GM12865 (cell line): ENCODE results near the gene PATE4.

Experiments used
- DNase-seq: peaks from one replicate; pipeline ENCODE4 v3.0.0; 2010; ENCODE audit warnings: low read depth
- H3K4me3 ChIP-seq: 2 replicates; pipeline ENCODE4 v1.5.1; 2011; ENCODE audit warnings: mild to moderate bottlenecking, low read depth, low read length, control low read depth
- TF ChIP-seq, protein P1 (sequence below): IDR thresholded peaks from 2 replicates; pipeline ENCODE4 v1.5.1; 2011; ENCODE audit warnings: low read length, control low read depth, low read depth, inconsistent platforms; ENCODE audit not compliant: insufficient read depth; ENCODE audit errors: missing control alignments

The PATE4 gene

DNA sequence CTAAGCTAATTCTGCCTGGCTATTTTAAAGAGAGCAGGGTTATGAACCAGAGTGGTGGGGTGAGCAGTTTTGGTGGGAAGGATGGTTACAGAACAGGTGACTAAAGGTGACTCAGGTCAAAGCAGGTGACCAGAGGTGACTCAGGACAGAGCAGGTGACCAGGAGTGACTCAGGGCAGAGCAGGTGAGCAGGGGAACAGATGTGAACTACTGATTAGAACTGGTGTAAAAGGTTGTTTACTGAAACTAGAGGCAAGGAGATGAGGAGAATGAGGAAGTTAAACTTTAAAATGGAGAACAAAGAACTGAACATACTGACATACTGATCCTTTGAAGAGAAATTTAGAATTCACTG, 39.0 kb downstream of the PATE4 start:
- no peak for DNase-seq
- TF ChIP-seq, protein P1, sequence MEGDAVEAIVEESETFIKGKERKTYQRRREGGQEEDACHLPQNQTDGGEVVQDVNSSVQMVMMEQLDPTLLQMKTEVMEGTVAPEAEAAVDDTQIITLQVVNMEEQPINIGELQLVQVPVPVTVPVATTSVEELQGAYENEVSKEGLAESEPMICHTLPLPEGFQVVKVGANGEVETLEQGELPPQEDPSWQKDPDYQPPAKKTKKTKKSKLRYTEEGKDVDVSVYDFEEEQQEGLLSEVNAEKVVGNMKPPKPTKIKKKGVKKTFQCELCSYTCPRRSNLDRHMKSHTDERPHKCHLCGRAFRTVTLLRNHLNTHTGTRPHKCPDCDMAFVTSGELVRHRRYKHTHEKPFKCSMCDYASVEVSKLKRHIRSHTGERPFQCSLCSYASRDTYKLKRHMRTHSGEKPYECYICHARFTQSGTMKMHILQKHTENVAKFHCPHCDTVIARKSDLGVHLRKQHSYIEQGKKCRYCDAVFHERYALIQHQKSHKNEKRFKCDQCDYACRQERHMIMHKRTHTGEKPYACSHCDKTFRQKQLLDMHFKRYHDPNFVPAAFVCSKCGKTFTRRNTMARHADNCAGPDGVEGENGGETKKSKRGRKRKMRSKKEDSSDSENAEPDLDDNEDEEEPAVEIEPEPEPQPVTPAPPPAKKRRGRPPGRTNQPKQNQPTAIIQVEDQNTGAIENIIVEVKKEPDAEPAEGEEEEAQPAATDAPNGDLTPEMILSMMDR, result no peak
- H3K4me3 ChIP-seq, result no peak overlapping the region

DNA sequence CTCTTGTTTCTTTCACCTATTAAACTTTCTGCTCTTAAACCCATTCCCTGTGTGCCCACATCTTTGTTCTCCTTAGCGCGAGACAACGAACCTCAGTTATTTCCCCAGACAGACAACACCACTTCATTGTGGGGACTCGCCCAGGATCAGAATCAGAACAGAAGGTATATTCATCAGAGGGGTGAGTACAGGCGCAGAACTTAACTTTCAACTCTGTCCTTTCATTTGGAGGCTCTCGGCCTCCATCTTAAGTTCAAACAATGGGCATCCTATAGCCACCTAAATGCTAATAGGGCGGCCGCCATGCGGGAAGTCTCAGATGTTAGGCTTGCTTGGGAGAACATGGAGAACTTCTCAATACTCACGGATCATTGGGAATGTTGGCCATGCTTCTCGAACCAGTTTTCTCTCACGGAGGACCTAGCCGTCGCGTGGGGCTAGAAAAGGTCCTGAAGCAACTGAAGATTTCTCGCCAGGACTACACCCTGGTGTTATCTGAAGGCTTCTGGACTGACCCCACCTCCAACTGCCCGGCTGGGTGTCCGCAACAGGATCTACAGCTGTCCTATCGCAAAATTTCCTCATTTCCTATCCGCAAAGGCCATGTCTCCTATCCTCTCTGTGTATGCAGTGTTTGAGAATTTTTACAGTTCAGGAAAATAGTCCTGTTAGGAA, 40.9 kb downstream of the PATE4 start:
- DNase-seq, result no peak
- TF ChIP-seq, protein P1, result no peak
- H3K4me3 ChIP-seq, result no peak overlapping the region

DNA sequence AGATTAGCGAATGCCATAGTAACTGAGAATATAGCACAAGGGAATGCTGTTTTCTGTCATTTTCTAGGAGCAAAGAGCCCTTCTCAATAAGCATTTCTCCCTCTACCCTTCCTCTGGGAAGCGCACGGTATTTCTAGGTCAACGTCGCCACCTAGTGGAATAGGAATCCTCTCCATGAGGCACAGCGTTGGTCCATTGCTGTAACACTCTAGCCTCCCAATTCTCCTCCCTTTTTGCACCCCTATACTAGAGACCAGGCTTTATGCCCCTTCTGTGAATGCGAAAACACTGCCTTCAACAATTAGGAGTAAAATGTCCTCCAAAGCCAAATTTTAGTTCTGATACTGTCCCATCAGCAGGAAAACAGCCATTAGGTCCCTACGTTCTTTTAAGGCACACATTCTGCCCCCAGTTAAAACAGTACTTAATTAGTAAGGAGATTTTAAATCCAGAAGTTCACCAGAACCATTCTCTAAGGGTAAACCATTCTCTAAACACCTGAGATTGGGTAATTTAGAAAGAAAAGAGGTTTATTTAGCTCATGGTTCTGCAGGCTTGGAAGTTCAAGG, 41.5 kb downstream of the PATE4 start:
- DNase-seq, result peak; percentile 69
- TF ChIP-seq, protein P1, result peak; percentile 85
- no peak overlapping the region for H3K4me3 ChIP-seq

DNA sequence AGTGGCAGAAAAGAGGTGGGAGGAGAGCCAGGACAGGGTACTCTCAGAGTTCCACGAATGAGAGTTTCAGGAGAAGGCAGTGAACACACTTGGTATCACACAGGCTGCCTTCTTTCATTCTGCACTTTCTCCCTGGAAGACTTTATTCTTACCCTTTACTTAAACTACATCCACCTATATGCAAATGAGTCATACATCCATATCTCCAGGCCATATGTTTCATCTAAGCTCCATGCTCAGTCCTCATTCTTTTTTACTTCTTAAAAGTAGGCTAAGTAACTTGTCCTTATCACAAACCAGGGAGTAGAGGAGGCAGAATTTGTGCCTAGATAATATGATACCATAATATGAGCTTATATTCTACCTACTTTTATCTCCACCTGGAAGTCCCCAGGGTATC, 48.2 kb downstream of the PATE4 start:
- H3K4me3 ChIP-seq, result no peak overlapping the region
- TF ChIP-seq, protein P1, result no peak
- DNase-seq, result no peak

DNA sequence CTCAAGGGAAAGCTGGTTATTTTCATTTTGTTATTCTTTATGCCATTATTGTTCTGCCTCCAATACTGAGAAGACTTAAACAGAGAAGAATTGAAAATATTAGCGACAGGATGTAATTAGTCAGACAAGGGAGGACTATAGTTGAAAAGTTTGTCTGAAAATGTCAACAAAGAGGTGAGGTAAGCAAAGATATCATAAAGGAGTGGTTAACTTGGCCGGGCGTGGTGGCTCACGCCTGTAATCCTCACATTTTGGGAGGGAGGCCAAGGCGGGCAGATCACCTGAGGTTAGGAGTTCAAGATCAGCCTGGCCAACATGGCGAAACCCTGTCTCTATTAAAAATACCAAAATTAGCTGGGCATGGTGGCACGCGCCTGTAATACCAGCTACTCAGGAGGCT, 50.3 kb downstream of the PATE4 start:
- TF ChIP-seq, protein P1, result no peak

DNA sequence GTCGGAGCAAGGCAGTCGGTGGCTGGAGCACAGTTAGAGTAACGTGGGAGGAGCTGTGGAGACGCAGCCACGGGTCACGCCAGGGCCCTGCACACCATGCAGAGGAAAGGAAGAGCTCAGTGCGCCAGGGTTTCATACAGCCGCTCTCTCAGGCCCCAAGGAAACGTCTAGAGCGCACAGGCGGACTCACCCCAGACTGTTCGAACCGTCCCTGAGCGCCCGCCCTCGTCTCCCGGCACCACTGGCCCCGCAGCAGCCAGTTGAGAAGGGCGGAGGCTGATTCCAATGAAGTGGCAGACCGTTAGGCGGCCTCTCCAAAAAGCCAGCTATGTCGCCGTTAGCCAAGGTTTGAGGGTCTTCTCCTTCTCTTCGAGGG, 53.9 kb downstream of the PATE4 start:
- peak; percentile 88 for DNase-seq
- peak overlapping the region; percentile 67 for H3K4me3 ChIP-seq
- TF ChIP-seq, protein P1, result no peak

More for the DNA sequence above, 50.3 kb downstream of the PATE4 start:
- no peak for DNase-seq
- H3K4me3 ChIP-seq, result no peak overlapping the region
